GM18519 (cell line): ENCODE data around the gene SLC6A7.

Experiments
- ATAC-seq: cut with Tn5 transposase; IDR thresholded peaks from one replicate; pipeline ENCODE4 v1.9.1; 2021; ENCODE audit warnings: mild to moderate bottlenecking, moderate library complexity; ENCODE audit not compliant: unreplicated experiment, low FRiP score

SLC6A7 gene

GRCh38 chr5:150189728-150190502 is at the start of gene SLC6A7:
SLC6A7 (plus strand) TSS chr5:150190062; CDS start chr5:150190328, 266 bp downstream.
- ATAC-seq, result no peak

GRCh38 chr5:150140830-150141229 is 49.0 kb upstream of the SLC6A7 start:
- no peak for ATAC-seq

DNA sequence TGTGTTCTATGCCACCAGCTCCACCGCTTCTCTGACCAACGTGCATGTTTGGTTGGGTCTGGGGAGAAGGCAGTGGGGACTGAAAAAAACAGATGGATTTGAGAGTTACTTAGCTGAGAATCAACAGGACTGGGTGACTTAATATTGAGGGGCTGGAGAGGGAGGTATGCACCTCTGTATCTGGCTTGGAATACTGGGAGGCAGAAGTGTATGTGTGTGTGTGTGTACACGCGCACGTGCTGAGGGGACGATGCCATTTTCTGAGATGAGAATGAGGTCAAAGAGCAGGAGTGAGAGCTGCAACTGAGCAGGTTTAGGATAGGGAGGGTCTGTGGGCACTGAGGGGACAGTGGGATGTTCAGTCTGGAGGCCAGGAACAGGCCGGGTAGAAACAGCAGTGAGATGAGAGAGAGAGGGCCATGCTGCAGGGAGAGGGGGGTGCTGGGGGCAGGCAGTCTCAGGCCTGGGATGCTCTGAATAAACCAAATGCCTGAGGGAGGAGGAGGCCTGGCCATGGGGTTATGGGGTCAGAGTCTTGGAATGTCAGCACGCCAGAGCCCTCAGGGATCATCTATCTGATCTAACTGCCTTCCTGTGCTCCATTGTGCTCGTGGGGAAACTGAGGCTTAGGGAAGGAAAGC is 48.2 kb upstream of the SLC6A7 start:
- no peak for ATAC-seq

DNA sequence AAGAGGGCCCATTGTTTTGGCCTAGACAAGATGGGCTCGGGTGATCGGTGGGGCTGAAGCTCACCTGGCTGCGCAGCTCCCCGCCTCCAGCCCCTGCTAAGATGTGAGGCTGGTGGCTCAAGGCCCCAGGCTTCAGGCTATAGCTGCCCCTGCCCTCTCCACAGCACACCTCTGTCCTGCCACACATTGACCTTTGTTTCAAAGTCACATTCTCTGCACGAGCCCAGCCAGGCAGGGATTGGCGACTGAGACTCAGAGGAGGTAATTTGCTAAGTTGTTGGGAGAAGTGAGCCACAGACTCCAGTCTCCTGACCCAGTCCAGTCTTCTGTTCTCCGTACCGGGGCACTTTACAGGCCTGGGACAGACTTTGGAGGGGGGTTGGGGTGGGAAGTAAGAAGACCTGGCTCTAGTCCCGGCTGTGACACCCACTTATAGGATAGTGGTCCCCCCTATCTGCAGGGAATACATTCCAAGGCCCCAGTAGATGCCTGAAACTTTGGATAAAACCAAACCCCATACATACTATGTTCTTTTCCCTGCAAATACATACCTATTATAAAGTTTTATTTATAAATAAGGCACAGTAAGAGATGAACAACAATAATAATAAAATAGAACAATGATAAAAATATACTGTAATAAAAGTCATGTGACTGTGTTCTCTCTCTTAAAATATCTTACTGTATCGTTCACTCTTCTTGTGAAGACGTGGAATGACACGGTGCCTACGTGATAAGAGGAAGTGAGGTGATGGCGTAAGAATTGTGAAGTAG is 47.5 kb upstream of the SLC6A7 start:
- no peak for ATAC-seq

DNA sequence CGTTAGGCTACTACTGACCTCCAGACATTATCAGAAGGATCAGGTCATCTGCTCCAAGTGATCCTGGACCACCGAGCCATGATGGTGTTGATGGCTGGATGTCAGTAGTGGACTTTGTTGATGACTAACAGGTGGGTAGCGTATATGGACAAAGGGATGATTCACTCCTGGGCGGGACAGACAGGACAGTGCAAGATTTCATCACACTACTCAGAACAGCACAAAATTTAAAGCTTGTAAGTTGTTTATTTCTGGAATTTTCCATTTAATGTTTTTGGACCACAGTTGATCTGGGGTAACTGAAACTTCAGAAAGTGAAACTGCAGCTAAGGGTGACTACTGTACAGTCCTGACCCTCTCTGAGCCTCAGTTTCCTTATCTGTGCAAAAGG is 46.9 kb upstream of the SLC6A7 start:
- no peak for ATAC-seq

DNA sequence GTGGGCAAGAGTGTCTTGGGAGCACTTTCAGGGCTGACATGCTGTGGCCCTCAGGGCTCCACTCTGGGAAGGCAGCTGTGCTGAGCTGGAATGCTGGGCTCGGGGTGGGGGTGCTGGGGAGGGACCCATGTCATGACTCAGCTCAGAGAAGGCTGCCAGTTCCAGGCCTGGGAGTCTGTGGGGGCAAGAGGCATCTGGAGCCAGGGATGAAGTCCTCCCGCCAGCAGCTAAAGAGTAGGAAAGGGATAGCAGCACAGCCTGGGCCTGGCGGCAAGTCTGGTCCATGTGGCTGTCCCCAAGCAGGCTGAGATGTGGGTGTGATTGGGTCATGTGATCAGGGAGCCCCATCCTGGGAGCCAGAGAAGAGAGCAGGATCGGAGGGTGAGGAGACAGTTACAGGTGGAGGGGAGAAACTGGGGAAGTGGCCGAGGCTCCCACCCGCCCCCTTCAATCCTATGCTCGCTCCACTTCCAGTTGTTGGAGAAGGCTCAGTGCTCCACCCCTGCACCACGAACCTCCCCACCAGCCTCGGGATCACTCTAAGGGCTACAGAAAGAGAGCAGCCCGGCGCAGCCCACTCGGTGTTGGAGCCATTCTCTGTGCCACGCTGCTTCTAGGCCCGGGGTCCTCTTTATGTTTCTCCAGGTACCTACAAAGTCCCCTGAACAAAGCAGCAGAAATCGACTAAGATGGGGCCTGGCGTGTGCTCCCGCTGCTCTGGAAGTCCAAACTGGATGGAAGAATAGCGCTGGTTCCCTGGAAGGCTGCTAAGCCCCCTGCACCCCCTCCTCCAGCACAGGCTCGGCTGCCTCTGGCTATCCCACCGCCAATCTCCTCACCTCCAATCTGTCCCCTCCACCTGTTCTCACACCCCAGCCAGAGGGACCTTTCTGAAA is 46.3 kb upstream of the SLC6A7 start:
- ATAC-seq, result no peak

- ATAC-seq, result no peak
Measured at GRCh38 chr5:150144246-150144801, 45.5 kb upstream of the SLC6A7 start.

- no peak for ATAC-seq
Measured at GRCh38 chr5:150144879-150145278, 45.0 kb upstream of the SLC6A7 start.

- ATAC-seq, result no peak
Measured at GRCh38 chr5:150146235-150146634, 43.6 kb upstream of the SLC6A7 start.

GRCh38 chr5:150146862-150147601 is 42.8 kb upstream of the SLC6A7 start:
- ATAC-seq, result no peak

- no peak for ATAC-seq
Measured at GRCh38 chr5:150147670-150148069, 42.2 kb upstream of the SLC6A7 start.

DNA sequence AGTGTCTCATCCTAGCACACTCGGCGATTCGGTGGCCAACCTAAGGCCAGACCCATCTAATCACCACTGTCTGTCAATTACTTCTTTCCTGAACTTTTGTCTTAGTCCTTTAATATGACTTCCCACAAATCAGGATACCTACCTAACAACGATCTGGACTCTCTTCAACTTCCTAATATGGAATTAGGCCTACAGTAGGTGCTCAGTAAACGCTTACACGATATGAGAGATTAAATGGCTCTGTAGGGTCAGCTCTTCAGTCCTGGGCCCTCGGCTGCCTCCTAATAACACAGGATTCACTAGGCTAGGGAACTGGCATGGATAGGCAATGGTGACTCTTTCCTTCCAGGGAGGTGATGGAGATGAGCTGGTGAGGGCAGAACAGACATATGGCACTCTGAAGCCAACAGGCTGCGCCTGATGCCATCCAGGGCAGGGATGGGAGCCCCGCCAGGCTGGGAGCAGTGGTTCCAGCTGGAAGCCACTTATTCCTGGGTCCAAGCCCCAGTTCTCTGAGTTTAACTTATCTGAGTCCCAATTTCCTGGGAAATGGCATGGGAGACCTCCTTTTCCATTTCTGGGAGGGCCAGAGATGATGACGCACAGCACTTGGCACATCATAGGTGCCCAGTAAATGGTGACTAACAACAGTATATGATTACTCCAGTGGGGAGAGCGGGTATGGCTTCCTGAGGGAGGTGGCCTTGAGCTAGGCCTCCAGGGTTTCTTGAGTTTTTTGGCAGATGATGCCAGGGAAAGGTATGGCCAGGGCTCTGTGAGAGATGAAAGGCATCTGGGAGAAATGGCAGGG is 41.5 kb upstream of the SLC6A7 start:
- ATAC-seq, result no peak

GRCh38 chr5:150149618-150150017 is 40.2 kb upstream of the SLC6A7 start:
- ATAC-seq, result no peak

DNA sequence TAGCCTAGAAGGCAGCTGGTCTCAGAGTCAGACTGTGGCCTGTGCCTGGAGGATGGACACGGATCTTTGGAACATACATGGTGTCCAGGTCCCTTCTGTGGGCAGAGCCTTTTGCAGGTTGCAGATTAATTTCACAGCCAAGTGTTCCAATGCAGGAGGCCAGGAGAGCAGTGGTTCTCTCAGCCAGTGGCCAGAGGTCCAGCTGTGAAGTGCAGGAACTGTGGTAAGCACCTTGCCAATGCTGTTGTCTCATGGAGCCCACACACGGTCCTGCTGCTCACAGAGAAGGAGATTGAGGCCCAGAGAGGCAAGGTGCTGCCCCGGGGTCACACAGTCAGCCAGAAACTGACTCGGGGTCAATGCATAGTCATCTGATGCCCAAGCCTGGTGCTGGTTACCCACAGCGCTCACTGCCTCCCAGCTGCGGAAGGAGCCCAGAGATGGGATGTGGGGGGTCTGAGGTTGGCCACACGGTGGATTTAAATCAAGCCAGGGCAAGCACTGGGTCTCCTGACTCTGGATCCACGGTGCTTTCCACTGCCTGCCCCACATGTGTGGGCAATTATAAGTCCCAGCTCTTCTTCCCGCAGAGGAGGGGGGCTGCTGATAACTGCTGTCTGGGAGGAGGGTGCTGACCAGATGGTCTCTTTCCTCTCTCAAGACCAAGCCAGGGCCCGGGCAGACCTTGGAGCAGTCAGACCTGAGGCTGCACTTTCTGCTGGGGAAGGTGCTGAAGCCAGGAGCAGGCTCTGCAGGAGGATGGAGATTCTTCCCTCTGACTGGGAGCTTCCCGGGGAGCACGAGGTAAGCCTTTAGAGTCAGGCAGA is 37.0 kb upstream of the SLC6A7 start:
- no peak for ATAC-seq

DNA sequence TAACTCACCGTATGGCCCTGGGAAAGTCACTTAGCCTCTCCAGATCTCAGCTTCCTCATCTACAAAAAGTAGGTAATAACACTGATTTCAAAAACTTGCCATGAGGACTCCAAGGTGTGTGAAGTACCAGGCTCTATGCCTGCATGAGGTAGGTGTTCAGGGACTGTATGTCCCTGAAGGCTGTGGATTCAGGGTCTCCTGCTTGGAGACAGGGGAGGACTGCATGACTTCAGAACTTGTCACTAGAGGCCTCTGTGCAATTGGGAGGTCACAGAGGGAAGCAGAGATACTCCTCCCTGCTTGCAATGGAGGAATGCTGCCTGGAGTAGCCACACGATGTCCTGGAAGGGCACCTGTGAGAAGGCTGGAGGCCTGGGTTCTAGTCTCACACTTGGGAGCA is 36.4 kb upstream of the SLC6A7 start:
- ATAC-seq, result no peak

GRCh38 chr5:150153957-150154617 is 35.8 kb upstream of the SLC6A7 start:
- ATAC-seq, result no peak

DNA sequence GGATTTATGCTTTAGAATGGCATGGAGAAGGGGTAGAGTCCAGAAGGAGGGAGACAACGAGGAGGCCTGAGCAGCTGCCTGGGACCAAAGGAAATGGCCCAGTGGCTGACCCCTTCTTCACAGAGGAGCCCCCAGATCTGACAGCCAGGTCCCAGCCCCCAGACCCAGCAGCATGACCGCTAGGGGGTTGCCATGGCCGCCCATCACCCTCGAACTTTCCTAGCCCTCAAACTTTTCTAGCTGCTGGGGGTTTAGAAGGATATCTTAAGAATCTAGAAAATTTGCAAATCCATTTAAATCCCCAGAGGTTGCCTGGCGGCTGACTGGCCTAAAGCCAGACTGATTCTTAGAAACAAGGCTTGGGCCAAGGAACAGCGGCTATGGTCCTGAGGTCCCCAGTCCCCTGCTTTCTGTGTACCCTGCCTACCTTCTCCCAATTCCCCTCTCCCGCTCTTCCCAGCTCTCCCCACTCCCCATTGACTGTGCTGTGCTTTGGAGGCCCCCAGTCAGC is 35.2 kb upstream of the SLC6A7 start:
- ATAC-seq, result no peak
